B cell (primary cell): ENCODE results near the gene LCOR. TPM values are rescaled to one million over a fixed set of nuclear protein-coding genes. Genes with fewer than 3 reads are reported as not detected.

Experiments used
- ATAC-seq: fragments of 200-7000 bp; cut with Tn5 transposase; one replicate; pipeline ENCODE4 v1.10.0; 2021; ENCODE audit warnings: low read depth, mild to moderate bottlenecking, moderate number of reproducible peaks, moderate library complexity
- CTCF ChIA-PET: fragments of 350-600 bp; sonication (Branson Sonifier 250); formaldehyde crosslinking; loops from one replicate; lab custom pipeline; 2021; ENCODE audit warnings: antibody characterized with exemption, inconsistent platforms; lab: Charles Lee
- POLR2A ChIA-PET: fragments of 350-600 bp; sonication (Branson Sonifier 250); formaldehyde crosslinking; loops from one replicate; lab custom pipeline; 2021; ENCODE audit warnings: antibody characterized with exemption; lab: Charles Lee
- DNase-seq: peaks from one replicate; pipeline ENCODE4 v3.0.0; 2013
- H2AFZ ChIP-seq: 2 replicates; pipeline ENCODE4 v1.6.1; 2012; ENCODE audit warnings: mild to moderate bottlenecking, low read depth, low read length; ENCODE audit not compliant: insufficient read depth, poor library complexity, severe bottlenecking
- H3K27ac ChIP-seq, 2 donors: 1 replicate in 1 of 2; 2 replicates in 1 of 2; pipeline ENCODE4 v1.5.1; 2012 to 2013; ENCODE audit warnings: low read length in 2 of 2, mild to moderate bottlenecking in 2 of 2, moderate library complexity in 1 of 2
- H3K27me3 ChIP-seq, 4 experiments: fragments of 200-600 bp in 1 of 4; sonication (generic) in 1 of 4; replicated peaks in 1 of 4; 1 replicate in 2 of 4; 2 replicates in 2 of 4; pipeline versions ENCODE4 v1.6.1 to v1.7.0; 2013 to 2016; ENCODE audit warnings: low read length in 3 of 4, mild to moderate bottlenecking in 2 of 4, mixed read lengths in 1 of 4, moderate library complexity in 1 of 4; ENCODE audit not compliant: insufficient read depth in 4 of 4, control insufficient read depth in 3 of 4; ENCODE audit errors: control extremely low read depth in 1 of 4
- H3K36me3 ChIP-seq, 2 experiments: replicated peaks in 1 of 2; 1 replicate in 1 of 2; 2 replicates in 1 of 2; pipeline versions ENCODE4 v1.6.1 to v1.7.1; 2013; ENCODE audit warnings: low read length in 1 of 2; ENCODE audit not compliant: insufficient read depth in 2 of 2, control insufficient read depth in 1 of 2; ENCODE audit errors: control extremely low read depth in 1 of 2, extremely low read depth in 1 of 2
- H3K4me1 ChIP-seq, 2 donors: fragments of 200-600 bp in 1 of 2; sonication (generic) in 1 of 2; 1 replicate in 1 of 2; 2 replicates in 1 of 2; pipeline versions ENCODE4 v1.5.1 to v1.6.1; 2013 to 2017; ENCODE audit warnings: low read length in 2 of 2; ENCODE audit not compliant: control insufficient read depth in 2 of 2, insufficient read depth in 2 of 2
- H3K4me2 ChIP-seq: replicated peaks from 2 replicates; pipeline ENCODE3; 2012; ENCODE audit warnings: mild to moderate bottlenecking, low read depth, low read length; ENCODE audit not compliant: poor library complexity, severe bottlenecking
- H3K4me3 ChIP-seq, 5 experiments: fragments of 200-600 bp in 1 of 5; sonication (generic) in 1 of 5; 1 replicate in 3 of 5; 2 replicates in 2 of 5; pipeline versions ENCODE4 v1.5.1 to v1.7.0; 2011 to 2016; ENCODE audit warnings: low read length in 4 of 5, mild to moderate bottlenecking in 4 of 5, low read depth in 2 of 5, control low read depth in 1 of 5, moderate library complexity in 1 of 5; ENCODE audit not compliant: insufficient read depth in 1 of 5; ENCODE audit errors: control extremely low read depth in 1 of 5, extremely low read depth in 1 of 5
- H3K79me2 ChIP-seq: fragments of 200-600 bp; sonication (generic); one replicate; pipeline ENCODE4 v1.6.0; 2016; ENCODE audit warnings: low read length; ENCODE audit not compliant: control insufficient read depth, insufficient read depth
- H3K9ac ChIP-seq: fragments of 200-600 bp; sonication (generic); 2 replicates; pipeline ENCODE4 v1.6.1; 2017; ENCODE audit warnings: mild to moderate bottlenecking, low read length, moderate library complexity
- H3K9me3 ChIP-seq, 3 donors: one replicate each; pipeline versions ENCODE4 v1.6.1 to v1.7.1; 2013; ENCODE audit warnings: low read length in 2 of 3; ENCODE audit not compliant: control insufficient read depth in 2 of 3, insufficient read depth in 1 of 3; ENCODE audit errors: control extremely low read depth in 1 of 3
- H4K20me1 ChIP-seq: 2 replicates; pipeline ENCODE4 v1.6.0; 2012; ENCODE audit warnings: mild to moderate bottlenecking, low read length; ENCODE audit not compliant: insufficient read depth, control insufficient read depth, poor library complexity, severe bottlenecking
- H3K27ac Mint-ChIP-seq: one replicate; pipeline ENCODE4 v1.8.0; 2021; ENCODE audit warnings: mixed read lengths
- H3K27me3 Mint-ChIP-seq: one replicate; pipeline ENCODE4 v1.8.0; 2021; ENCODE audit warnings: mixed read lengths
- H3K4me1 Mint-ChIP-seq: one replicate; pipeline ENCODE4 v1.8.0; 2021; ENCODE audit warnings: mixed read lengths
- H3K4me3 Mint-ChIP-seq: one replicate; pipeline ENCODE4 v1.8.0; 2021; ENCODE audit warnings: mixed read lengths
- H3K9me3 Mint-ChIP-seq: one replicate; pipeline ENCODE4 v1.8.0; 2022; ENCODE audit warnings: mixed read lengths; ENCODE audit not compliant: insufficient read depth
- CTCF ChIP-seq: fragments of 200-600 bp; IDR thresholded peaks from one replicate; pipeline ENCODE4 v1.8.0; 2022; ENCODE audit warnings: antibody characterized with exemption, mild to moderate bottlenecking
- EZH2 ChIP-seq: IDR thresholded peaks from 2 replicates; pipeline ENCODE4 v1.6.1; 2012; ENCODE audit warnings: borderline replicate concordance, low read depth, mild to moderate bottlenecking, moderate library complexity, low read length; ENCODE audit not compliant: insufficient read depth, poor library complexity, severe bottlenecking
- WGBS: methylation state at CpG from one replicate; pipeline ENCODE4 v1.1.5; 2013; ENCODE audit warnings: missing lambda C conversion rate; ENCODE audit not compliant: insufficient coverage; 5-methylcytosine and 5-hydroxymethylcytosine counted together
- intact Hi-C: fragments of 100-400 bp; cut with micrococcal nuclease; formaldehyde crosslinking; loops from one replicate; pipeline ENCODE4 v1.10.0; 2022
- polyA plus RNA-seq: library from polyadenylated mRNA; depleted of rRNA; stranded (reverse); fragments of >200 nt; gene quantifications from 2 replicates; pipeline ENCODE4 v1.2.3, GENCODE V29; 2012
- total RNA-seq, 2 donors: library from RNA; stranded (reverse); fragments of 120-200 nt in 1 of 2; gene quantifications; 1 replicate in 1 of 2; 2 replicates in 1 of 2; pipeline versions ENCODE4 v1.2.3 to v1.2.4, GENCODE V29; 2013 to 2022

LCOR gene
- total and polyA plus RNA-seq, 2 donors (not counting 1 experiment from before 2014, with no cell fraction given) = 5.1 to 70.0 TPM

DNA sequence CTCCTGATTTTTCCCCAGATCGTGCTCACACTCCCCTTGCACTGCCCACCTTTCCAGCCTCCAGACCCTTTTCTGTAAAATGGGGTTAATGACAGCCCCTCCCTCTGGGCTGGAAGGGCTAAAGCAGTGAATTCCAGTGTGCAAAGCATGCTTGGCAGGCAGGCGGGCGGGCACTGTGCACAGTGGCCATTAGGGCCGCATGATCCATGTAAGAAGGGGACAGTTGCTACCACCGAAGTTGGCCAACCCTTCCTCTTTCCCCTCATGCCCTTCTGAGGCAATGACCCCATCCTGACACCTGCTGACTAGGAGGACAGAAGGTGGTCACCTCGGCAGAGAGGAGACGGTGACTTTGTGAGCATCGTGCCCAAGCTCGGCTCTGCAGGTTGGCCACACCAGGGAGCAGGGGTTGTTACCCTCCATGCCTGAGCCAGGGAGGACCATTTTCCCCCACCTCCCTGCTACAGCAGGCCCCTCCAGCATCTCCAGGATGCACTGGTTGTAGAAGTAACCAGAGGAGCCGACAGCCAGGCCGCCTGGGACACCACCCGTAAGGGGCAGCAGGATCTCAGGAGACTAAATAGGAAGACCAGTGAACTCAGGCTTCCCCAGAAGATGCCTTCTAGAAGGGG is 187.2 kb downstream of the LCOR start:
- Histone ChIP-seq H3K9me3 (no peaks in the 10 kb centered on the region), H3K4me1 (peaks cover 4 to 12% of the 10 kb centered on the region in 2 donors), H3K36me3 (no peaks in the 10 kb centered on the region), H3K27me3 (peaks cover 0 to 3% (median 0%) of the 10 kb centered on the region in 4 experiments), H3K4me2 (no peak overlapping the region), H3K9ac (no peak overlapping the region), H3K4me3 (no peak overlapping the region), H2AFZ (no peak overlapping the region), H3K79me2 (no peaks in the 10 kb centered on the region), H3K27ac (no peak overlapping the region), H4K20me1 (no peaks in the 10 kb centered on the region)
- intact Hi-C loops = no loop called here
- no peak for TF ChIP-seq CTCF
- TF ChIP-seq EZH2 = no peak
- no peak for DNase-seq
- ATAC-seq = no peak
- H3K27me3 Mint-ChIP-seq = peaks cover 7% of the 10 kb centered on the region
- no peaks in the 10 kb centered on the region for H3K9me3 Mint-ChIP-seq
- ChIA-PET POLR2A (no interaction called here), CTCF (interaction anchor here (0.6 kb wide), 1 partner anchor 648 kb away, joined by 3 read pairs; no protein-coding TSS in a partner anchor)
- H3K4me3 Mint-ChIP-seq = no peak overlapping the region
- H3K4me1 Mint-ChIP-seq = peaks cover 17% of the 10 kb centered on the region
- WGBS = 97% methylated on average over 11 of the region's 12 CpGs
- H3K27ac Mint-ChIP-seq = no peak overlapping the region
